Occipital lobe (tissue), 2 donors: ENCODE results near the gene BMP5. TPM values are rescaled to one million over a fixed set of nuclear protein-coding genes. Genes with fewer than 3 reads are reported as not detected.

Experiments
- DNase-seq: peaks from one replicate; lab custom pipeline; 2025; lab: John Stamatoyannopoulos, UW
- total RNA-seq: library from RNA; depleted of rRNA; stranded (reverse); fragments of >200 nt; gene quantifications from one replicate; pipeline ENCODE4 v1.2.3, GENCODE V29; 2014

Gene BMP5
- total RNA-seq, 1 donor from 2014 or later = 4.4 TPM

DNA sequence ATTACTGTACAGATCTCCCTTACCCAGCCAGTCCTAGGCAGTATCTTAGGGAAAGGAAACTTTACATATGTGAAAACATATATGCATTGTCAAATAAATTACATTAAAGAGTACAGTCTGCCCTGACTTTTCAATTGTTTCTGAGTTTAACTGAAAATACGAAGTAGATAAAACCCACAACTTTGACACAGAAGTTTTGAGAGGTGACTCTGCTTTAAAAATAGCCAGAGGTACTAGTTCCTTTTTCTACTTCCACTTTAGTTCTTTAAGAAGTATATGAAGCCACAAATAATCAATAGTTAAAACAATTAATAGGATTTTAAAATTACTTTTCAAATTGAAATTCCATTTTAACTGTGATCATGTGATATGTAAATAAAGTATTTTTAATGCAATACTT is 62.9 kb downstream of the BMP5 start:
- no peak for DNase-seq

DNA sequence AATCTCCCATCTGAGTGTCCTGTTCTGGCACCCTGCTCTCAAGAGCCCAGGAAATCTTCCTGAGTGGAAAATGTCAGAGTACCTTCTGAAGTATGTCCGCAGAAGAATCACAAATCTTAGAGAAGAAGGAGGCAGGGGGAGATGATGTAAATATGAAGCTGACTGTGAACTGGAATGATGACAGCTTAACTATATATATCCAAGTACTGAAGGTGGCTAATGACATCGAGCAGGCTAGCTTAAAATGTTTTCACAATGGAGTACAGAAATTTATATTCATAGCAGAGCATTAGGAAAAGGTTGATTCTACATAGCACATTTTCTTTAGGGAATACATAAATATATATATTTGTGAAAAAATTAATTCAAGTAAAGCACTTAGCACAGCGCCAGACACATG is 64.3 kb downstream of the BMP5 start:
- DNase-seq = no peak

DNA sequence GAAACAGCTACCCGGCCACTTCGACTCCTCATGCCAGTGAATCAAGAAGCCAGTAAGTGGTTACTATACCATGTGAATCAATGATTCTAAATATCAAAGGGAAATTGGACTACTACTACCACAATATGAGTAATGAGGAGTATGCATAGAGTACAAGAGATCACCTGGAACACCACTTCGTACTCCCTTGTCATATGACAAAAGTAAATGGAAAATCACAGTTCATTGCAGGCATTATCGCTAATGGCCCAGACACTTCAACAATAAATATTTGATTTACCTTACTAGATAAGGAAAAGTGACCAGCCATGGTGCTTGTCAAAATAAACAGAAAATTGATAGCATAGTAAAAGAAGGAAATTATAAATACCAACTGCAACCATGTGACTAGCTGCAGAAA is 73.1 kb downstream of the BMP5 start:
- DNase-seq = no peak

DNA sequence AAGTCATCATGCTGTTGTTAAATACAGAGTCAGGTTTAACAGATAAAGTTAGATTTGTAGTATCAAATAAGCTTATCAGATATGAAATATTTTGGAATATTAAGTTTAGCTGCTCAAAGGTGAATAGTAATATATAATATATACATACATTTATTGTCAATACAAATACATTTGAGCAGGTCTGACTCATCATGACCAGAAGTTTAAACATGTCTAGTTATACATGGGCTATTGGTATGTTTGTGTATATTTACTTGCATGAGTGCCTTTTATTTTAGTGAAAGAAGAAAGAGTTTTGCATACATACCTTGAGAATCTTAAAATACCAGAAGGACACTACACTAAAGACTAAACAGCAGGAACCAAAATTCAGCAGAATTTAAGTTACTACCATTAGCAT is 76.8 kb downstream of the BMP5 start:
- DNase-seq = no peak

DNA sequence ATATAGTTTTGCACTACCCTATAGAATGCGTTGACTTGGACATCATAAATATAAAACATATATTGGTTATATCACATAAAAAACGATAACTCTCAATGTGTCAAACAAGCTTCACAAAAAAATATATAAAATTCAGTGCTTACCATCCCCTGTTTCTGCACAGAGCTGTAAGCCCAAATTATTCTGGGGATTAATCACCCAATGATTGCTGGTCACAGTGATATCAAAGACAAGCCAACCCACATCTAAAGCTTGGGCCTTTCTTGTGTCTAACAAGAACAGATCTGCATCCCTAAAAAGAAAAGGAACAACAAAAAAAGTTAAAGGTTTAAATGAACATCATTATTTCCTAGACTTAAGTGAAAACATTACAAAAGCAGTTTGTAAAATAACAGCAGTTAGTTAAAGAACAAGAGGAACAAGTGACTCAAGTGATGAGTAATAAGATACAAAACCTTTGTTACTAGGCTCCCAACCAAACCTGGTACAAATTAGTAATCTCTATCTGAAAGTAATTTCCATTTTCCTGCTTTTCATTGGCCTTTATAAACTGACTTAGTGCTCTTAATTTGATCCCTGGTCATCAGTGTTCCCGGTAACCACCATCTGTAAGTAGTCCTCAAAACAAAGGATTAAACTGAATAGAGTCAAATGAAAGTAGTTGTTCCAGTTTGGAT is 81.1 kb downstream of the BMP5 start:
- DNase-seq = no peak

DNA sequence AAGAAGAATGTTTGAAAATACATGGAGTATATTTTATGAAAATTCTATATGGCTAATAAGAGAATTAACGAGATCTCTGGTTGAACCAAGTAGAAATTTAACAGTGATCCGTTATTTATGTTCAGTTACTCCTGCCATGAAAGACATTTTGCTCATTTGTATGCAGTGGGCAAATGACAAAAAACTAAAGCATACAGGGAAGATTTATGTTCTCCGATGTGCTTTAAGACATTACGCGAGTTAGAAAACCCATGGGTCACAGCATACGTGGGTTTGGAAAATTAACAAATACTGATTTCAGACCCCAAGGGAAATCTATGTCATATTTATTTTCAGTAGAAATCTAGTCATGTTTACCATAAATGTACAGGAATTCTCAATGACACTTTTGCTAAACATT is 90.1 kb downstream of the BMP5 start:
- DNase-seq = no peak

DNA sequence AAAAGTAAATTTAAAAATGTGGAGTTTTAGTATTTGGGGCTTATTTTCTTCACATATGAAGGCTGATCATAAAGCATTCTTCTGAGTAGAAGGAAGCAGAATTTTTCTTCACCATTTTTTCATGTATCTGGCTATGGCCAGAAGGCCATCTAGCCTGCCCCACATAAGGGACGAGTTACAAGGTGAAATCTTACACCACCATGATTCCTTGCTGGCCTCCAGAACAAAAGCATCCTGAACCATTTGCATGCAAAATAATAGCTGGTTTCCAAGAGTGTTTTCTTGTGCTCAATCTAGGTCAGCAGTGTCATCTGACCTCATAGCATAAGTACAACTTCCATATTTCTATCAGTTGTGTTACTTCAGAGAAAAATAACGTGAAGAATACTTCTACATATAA is 93.1 kb downstream of the BMP5 start:
- DNase-seq = no peak

DNA sequence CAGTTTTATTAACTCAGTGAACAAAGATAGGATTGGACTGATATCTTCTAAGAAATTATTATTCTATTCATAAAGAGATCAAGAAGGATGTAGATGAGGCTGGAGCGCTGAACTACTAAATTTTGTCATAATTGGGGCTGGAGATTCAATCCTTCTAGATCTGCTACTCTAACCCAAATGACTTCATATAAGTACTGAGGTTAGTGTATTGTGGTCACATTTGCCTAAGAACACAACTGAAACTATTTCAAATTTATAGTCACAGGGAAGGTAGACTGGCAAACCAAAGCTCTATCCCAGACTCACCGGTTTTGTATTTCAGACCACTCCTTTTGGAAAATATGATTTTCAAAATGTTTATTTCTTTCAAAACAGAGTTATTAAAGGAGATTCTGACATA is 96.7 kb downstream of the BMP5 start:
- no peak for DNase-seq

DNA sequence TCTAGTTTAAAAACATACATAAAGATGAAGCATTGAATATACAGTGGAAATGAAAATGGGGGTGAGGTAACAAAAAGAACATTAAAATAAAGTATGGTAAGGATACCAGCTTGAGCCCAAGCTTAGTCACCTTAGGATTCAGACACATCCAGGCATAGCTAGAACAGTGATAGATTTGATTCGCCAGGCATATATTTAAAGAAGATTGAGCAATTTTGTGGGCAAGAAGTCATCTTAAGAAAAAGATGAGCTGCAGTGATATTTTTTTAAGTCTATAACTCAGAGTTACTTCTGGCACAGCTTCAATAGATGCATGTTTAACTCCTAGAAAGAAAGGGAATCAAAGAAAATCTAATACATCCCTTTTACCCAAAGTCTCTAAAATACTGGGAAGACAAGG is 97.9 kb downstream of the BMP5 start:
- DNase-seq = no peak

DNA sequence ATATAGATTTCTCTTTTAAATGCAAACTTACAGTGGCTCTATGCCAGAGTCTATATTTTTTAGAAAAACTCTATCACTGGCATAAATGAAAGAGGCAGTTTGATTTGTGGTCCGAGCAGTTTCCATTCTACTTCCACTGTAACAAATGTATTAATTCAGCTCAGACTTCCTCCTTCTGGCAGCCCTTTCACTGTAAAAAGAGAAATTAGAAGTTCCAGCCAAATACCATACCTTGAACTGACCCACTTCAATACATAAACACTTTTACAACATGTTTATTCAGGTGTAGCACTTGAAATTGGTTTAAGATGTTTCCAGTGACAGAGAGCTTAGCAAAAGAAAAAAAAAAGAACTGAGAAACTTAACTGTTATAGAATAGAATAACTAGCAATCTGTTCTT is 99.3 kb downstream of the BMP5 start:
- DNase-seq = no peak

DNA sequence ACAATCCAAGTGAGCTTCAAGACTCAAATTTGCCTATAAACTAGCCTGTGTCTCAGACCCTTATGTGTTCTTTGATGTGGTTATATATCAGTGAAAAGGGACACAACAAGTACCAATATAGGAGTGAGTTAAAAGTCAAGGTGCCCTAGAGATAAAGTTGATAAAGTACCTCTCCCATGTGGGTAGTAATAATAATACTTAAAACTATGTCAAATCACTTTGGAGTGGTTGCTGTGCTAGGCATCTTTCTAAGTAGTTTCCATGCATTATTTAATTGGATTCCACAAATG is 100.4 kb downstream of the BMP5 start:
- DNase-seq = no peak

DNA sequence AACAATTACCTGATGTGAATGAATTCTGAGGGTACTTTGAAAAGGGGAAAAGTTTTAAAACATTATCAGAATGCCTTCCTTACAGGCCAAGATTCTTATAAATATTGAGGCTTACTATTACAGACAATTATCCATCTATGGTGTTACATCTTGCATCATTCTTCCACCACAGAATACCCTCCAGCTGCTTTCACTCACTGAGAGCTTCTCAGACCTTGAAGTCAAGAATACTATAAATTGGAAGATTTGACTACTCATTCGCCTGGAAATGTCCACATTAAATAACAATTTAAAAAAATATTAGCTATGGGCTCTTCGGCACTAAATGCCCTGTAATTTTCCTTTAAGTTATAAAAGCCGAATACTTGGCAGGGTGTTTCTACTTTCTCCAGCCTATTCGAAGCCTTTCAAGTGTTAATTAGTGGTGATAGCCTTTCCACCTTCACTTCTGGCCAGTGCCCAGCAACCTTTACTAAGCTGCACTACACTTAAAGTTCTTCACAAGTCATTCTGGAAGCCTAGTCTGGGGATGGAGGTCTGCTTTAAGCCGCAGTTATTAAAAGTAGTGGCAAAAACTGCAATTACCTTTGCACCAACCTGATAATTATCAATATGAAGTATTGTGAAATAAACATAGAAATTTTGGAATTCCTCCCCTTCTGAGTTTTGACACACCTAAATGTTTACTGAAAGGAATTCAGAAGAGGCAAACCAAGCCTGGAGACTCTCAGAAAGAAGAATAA is 100.9 kb downstream of the BMP5 start:
- DNase-seq = no peak

DNA sequence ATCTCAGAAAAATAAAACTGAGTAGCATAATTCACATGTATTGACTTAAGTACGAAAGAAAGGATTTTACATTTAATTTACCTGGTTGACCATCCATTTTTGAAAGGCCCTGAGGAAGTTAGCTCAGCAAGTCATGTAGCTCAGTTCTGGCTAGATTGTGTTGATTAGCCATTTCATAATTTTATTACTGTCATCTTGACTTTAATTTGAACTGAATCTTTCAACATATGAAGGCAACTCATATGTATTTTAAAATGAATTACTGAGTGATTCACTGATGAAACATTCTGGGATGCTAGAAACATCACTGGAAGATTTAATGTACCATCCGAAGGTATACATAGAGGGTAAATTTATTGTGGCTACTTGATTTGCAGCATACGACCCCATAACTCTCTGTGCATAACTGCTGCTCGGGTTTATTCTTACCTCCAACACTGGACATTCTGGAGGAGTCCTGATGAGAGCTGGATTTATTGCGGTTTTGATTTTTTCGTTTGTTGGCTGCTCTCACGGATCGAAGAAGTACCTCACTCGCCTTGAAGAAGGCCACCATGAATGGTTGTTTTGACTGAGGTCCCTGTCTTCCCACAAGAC is 101.7 kb downstream of the BMP5 start:
- no peak for DNase-seq

DNA sequence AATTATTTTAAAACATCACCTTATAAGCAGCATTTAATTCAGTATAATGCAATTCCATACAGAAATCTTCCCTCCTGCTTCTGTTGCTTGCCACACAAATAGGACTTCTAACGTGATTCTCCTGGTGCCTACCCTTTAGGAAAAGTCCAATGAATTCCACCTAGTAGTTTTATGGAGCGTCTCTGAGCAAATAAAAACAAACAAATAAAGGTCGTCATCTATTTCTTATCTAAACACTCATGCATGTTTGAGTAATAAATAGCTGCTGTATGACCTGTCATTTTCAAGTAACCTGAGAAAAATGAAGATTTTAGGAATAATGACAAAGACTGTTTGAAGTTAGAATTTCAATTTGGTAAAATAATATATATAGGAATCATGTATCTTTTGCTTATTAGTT is 102.7 kb downstream of the BMP5 start:
- DNase-seq = no peak

DNA sequence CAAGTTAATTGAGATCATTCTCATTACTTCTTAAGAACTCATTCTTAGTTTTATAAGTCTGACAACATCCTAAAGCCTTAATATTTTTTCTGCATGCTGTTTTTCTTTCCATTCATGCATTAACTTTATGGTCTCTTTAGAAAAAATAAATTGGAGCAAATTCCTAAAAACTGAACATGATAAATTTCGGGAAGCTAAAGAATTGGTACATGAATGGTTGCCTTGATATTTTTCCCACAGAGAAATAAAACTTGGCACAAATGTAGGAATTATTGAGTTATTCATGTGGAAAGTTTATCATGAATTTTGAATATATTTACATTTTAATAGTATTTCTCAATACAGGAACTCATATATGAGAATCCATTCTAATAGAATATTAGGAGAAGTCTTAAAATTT is 115.9 kb downstream of the BMP5 start:
- no peak for DNase-seq

DNA sequence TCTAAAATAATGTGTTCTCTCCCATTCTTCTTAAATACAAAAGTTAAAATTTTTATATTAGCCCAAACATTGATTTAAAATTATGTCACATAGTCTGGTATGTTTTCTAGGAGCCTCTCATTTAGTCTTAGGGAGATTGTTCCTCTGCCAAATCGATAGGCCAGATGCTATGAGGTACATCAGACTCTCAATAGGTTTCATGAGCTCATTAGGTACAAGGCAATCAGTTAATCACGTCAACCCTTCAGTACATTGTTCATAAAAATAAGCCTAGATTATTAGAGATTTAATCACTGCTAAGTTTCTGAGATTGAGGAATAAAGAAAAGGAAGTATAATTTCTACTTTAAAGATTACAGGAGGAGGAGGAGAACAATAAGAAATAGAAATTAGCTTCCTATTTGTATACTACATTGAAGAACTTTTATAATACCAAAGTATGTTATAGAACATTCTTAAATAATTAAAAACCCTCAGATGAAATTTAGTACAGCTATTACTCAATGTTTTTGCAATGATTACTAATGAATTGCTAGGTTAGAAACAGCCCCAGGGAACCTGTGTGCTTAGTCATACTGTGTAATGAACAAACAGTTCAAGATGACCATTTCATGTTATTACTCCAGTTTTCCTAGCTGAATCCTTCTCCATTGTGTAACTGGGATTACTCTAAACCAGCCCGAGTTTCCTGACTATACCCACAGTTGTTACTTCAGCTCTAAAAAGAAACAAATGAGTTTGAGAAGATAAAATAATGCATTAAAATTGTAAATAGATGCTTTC is 117.0 kb downstream of the BMP5 start:
- DNase-seq = no peak

DNA sequence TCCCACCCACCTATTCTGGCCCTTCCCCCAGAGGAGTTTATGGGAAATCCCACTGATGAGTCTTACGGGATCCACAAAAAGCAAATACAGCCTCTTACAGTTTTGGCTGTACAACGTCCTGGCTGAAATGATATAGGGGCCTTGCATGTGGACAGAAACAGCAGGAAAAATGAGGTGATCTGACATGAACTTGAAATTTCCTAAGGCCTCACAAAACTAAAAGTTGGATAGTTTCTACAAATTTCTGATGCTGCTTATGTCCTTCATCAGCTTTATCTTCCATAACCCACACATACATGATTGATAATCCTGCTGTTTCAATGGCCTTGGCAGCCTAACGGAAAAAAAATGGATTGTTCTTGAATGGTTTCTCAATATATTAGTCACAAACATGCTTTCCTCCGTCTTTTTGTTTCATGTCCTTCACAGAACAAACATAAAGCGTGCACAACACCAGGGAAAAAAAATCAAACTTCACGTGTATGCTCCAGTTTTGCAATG is 118.8 kb downstream of the BMP5 start:
- DNase-seq = no peak

DNA sequence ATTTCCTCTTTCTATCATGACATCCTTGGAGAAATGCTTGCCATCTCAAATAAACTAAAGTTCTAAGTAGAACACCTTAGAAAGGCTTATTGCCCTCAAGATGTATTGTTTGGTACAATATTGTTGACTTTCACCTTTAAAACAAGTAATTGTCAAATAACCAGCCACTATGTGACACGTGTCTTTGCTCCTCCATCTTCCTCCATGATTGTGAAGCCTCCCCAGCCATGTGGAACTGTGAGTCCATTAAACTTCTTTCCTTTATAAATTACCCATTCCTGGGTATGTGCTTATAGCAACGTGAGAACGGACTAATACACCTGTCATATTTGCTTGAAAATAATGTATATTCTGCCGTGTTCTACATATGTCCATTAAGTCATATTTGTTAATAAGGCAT is 126.5 kb downstream of the BMP5 start:
- no peak for DNase-seq

DNA sequence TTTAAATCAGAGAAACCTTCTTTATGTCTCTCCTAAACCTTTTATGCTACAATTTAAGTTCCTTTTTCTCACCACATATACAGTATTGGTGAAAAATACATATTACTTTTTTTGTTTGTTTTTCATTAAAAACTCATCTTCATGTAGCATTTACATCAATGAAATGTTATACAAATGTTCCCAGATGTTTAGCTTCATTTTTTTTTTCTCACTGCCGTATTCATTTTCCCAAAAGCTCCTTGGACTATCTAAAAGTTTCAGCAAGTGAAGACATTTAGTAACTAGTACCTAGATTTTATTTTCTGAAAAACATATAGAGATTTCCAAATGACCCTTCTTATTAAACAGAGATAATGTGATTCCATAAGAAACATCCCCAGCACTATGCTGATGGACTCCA is 128.9 kb downstream of the BMP5 start:
- no peak for DNase-seq

DNA sequence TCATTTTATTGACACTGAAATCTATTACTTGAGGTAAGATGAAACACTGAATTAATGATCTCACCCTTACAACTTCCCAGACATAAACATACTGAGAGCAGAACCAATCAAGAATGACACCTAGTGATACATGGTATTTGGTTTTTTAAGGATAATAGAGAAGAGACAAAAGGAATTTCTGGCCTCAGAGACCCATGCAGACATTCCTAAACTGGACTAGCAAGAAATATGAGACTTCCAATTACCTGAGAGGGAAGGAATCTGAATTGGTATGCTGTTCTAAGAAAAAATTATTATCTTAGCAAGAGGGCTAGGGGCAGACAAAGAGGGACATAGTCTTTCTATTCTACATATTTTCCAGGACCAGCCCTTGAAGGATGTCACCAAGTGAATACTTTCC is 141.1 kb downstream of the BMP5 start:
- no peak for DNase-seq

DNA sequence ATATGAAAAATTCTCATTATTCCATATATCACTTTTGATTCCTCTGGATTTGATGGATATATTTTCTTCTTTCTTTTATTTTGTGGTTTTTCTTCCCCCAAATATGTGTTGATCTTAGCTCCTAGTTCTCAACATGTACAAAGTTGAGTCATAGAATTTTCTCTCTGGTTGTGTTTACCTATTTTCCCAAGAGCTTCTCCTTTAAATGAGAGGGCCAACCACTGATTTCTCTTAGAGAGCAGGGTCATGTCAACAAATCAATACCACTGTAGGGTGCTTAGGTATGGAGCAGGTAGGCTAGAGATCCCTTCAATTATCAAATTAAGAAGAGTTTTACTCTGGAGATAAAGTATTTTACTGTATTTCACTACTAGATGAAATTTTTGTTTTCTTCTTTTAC is 145.7 kb downstream of the BMP5 start:
- DNase-seq = no peak

DNA sequence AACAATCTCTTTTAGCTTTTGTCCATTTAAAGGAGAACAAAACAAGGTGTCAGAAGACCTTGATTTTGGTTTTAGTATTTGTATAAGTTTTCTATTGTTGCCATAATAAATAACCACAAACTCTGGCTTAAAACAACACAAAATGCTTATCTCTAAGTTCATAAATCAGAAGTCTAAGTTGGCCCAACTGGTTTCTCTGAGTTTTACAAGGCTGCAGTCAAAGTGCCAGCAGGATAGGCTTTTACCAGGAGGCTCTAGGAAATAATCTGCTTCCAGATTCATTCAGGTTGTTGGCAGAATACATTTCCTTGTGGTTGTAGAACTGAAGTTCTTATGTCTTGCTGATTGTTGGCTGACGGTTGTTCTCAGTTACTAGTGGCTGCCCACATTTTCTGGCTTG is 149.2 kb downstream of the BMP5 start:
- no peak for DNase-seq
